MM.1S (cell line): ENCODE data around the gene PLCH1.

Experiments used
- DNase-seq: peaks from one replicate; pipeline ENCODE4 v3.0.0-alpha.2; 2015
- H2AFZ ChIP-seq: fragments of 300-600 bp; sonication (generic); 2 replicates; pipeline ENCODE4 v1.6.0; 2016; ENCODE audit warnings: antibody characterized with exemption, low read length
- H3F3A ChIP-seq: fragments of 300-600 bp; sonication (generic); 2 replicates; pipeline ENCODE4 v1.6.1; 2016; ENCODE audit warnings: mild to moderate bottlenecking, antibody characterized with exemption, low read length, moderate library complexity, mixed read lengths; ENCODE audit not compliant: insufficient read depth
- H3K27ac ChIP-seq: fragments of 300-600 bp; sonication (generic); 2 replicates; pipeline ENCODE4 v1.5.1; 2016; ENCODE audit warnings: mild to moderate bottlenecking, low read length
- H3K27me3 ChIP-seq: fragments of 300-600 bp; sonication (generic); replicated peaks from 2 replicates; pipeline ENCODE4 v1.6.0; 2016; ENCODE audit warnings: low read length; ENCODE audit not compliant: insufficient read depth
- H3K36me3 ChIP-seq: fragments of 300-600 bp; sonication (generic); replicated peaks from 2 replicates; pipeline ENCODE4 v1.6.1; 2016; ENCODE audit warnings: mild to moderate bottlenecking, low read length, mixed read lengths; ENCODE audit not compliant: insufficient read depth
- H3K4me1 ChIP-seq: fragments of 300-600 bp; sonication (generic); 2 replicates; pipeline ENCODE4 v1.6.1; 2016; ENCODE audit warnings: low read length, mixed read lengths
- H3K4me2 ChIP-seq: fragments of 300-600 bp; sonication (generic); 2 replicates; pipeline ENCODE4 v1.6.0; 2016; ENCODE audit warnings: low read depth, low read length
- H3K4me3 ChIP-seq: fragments of 300-600 bp; sonication (generic); 2 replicates; pipeline ENCODE4 v1.5.1; 2016; ENCODE audit warnings: low read length, mixed read lengths
- H3K79me2 ChIP-seq: fragments of 300-600 bp; sonication (generic); 2 replicates; pipeline ENCODE4 v1.6.1; 2016; ENCODE audit warnings: mixed run types, low read length, mixed read lengths
- H3K9ac ChIP-seq: fragments of 300-600 bp; sonication (generic); 2 replicates; pipeline ENCODE4 v1.6.1; 2016; ENCODE audit warnings: low read length, mixed read lengths
- H3K9me2 ChIP-seq: fragments of 300-600 bp; sonication (generic); replicated peaks from 2 replicates; pipeline ENCODE4 v1.6.1; 2016; ENCODE audit warnings: mild to moderate bottlenecking, low read length, mixed read lengths; ENCODE audit not compliant: insufficient read depth
- H3K9me3 ChIP-seq: fragments of 300-600 bp; sonication (generic); replicated peaks from 2 replicates; pipeline ENCODE4 v1.6.1; 2016; ENCODE audit warnings: mild to moderate bottlenecking, low read length, mixed read lengths; ENCODE audit not compliant: insufficient read depth
- H4K20me1 ChIP-seq: fragments of 300-600 bp; sonication (generic); 2 replicates; pipeline ENCODE4 v1.6.1; 2016; ENCODE audit warnings: mild to moderate bottlenecking, low read length, moderate library complexity, mixed read lengths; ENCODE audit not compliant: insufficient read depth
- CTCF ChIP-seq: fragments of 300-600 bp; sonication (generic); IDR thresholded peaks from 2 replicates; pipeline ENCODE4 v1.5.1; 2016; ENCODE audit warnings: antibody characterized with exemption, low read length, mixed read lengths
- EZH2 ChIP-seq: fragments of 300-600 bp; sonication (generic); optimal IDR thresholded peaks from 2 replicates; pipeline ENCODE3; 2017; ENCODE audit warnings: low read depth, mild to moderate bottlenecking, antibody characterized with exemption, low read length, mixed read lengths
- EZH2phosphoT487 ChIP-seq: fragments of 300-600 bp; sonication (generic); IDR thresholded peaks from 2 replicates; pipeline ENCODE4 v1.6.1; 2018; ENCODE audit warnings: antibody characterized with exemption, low read length

PLCH1 gene

GRCh38 chr3:155496206-155496605 is 248.7 kb downstream of the PLCH1 start:
- no peaks in the 10 kb centered on the region for H3K9me2 ChIP-seq
- no peaks in the 10 kb centered on the region for H3K9me3 ChIP-seq
- H3K4me3 ChIP-seq, result no peak overlapping the region
- H4K20me1 ChIP-seq, result no peaks in the 10 kb centered on the region
- DNase-seq, result no peak
- no peak overlapping the region for H3K9ac ChIP-seq
- no peak for TF ChIP-seq EZH2
- 0 out of 2 replicates have a peak, but pooled peaks cover 3% of the 10 kb centered on the region for H3K4me1 ChIP-seq
- H3F3A ChIP-seq, result no peaks in the 10 kb centered on the region
- no peak overlapping the region for H3K4me2 ChIP-seq
- no peak overlapping the region for H3K27ac ChIP-seq
- no peaks in the 10 kb centered on the region for H3K79me2 ChIP-seq
- H3K36me3 ChIP-seq, result no peaks in the 10 kb centered on the region
- H3K27me3 ChIP-seq, result no peaks in the 10 kb centered on the region
- H2AFZ ChIP-seq, result no peak overlapping the region

GRCh38 chr3:155495387-155495786 is 249.5 kb downstream of the PLCH1 start:
- Histone ChIP-seq H3K36me3 (no peaks in the 10 kb centered on the region), H3F3A (no peaks in the 10 kb centered on the region), H2AFZ (no peak overlapping the region), H3K27ac (no peak overlapping the region), H3K27me3 (no peaks in the 10 kb centered on the region), H3K9ac (no peak overlapping the region), H3K9me3 (no peaks in the 10 kb centered on the region), H4K20me1 (no peaks in the 10 kb centered on the region), H3K4me1 (0 out of 2 replicates have a peak, but pooled peaks cover 3% of the 10 kb centered on the region), H3K9me2 (no peaks in the 10 kb centered on the region), H3K4me2 (no peak overlapping the region), H3K79me2 (no peaks in the 10 kb centered on the region), H3K4me3 (no peak overlapping the region)
- DNase-seq, result no peak
- TF ChIP-seq EZH2 (no peak), CTCF (no peak), EZH2phosphoT487 (no peak)

GRCh38 chr3:155494332-155494731 is 250.5 kb downstream of the PLCH1 start:
- Histone ChIP-seq H2AFZ (no peak overlapping the region), H3K4me1 (0 out of 2 replicates have a peak, but pooled peaks cover 3% of the 10 kb centered on the region), H3K27me3 (no peaks in the 10 kb centered on the region), H3K4me3 (no peak overlapping the region), H4K20me1 (no peaks in the 10 kb centered on the region), H3K4me2 (0 out of 2 replicates have a peak overlapping the region, but pooled peaks have one; percentile 1), H3K27ac (no peak overlapping the region), H3F3A (no peaks in the 10 kb centered on the region), H3K36me3 (no peaks in the 10 kb centered on the region), H3K79me2 (no peaks in the 10 kb centered on the region), H3K9me2 (no peaks in the 10 kb centered on the region), H3K9me3 (no peaks in the 10 kb centered on the region), H3K9ac (no peak overlapping the region)
- peak; percentile 20 for DNase-seq
- TF ChIP-seq EZH2 (no peak), CTCF (no peak), EZH2phosphoT487 (no peak)

- no peak overlapping the region for H2AFZ ChIP-seq
- no peak for TF ChIP-seq EZH2
- TF ChIP-seq CTCF, result no peak
- no peak for TF ChIP-seq EZH2phosphoT487
- no peak overlapping the region for H3K27ac ChIP-seq
- H3K36me3 ChIP-seq, result no peaks in the 10 kb centered on the region
- H3K9me2 ChIP-seq, result no peaks in the 10 kb centered on the region
- no peaks in the 10 kb centered on the region for H4K20me1 ChIP-seq
- H3K4me2 ChIP-seq, result no peak overlapping the region
- no peaks in the 10 kb centered on the region for H3K27me3 ChIP-seq
- no peak overlapping the region for H3K9ac ChIP-seq
- 0 out of 2 replicates have a peak, but pooled peaks cover 3% of the 10 kb centered on the region for H3K4me1 ChIP-seq
- DNase-seq, result no peak
- no peaks in the 10 kb centered on the region for H3K9me3 ChIP-seq
- H3F3A ChIP-seq, result no peaks in the 10 kb centered on the region
- no peak overlapping the region for H3K4me3 ChIP-seq
- H3K79me2 ChIP-seq, result no peaks in the 10 kb centered on the region
These were observed 252.0 kb downstream of the PLCH1 start for GRCh38 chr3:155492841-155493240.
